GM12878 (cell line): ENCODE measurements around the gene IRX5. TPM values are rescaled to one million over a fixed set of nuclear protein-coding genes. Genes with fewer than 3 reads are reported as not detected.

Source experiments
- ATAC-seq: fragments of 200-7000 bp; cut with Tn5 transposase; 3 replicates; pipeline ENCODE4 v1.9.1; 2020; ENCODE audit warnings: mild to moderate bottlenecking, moderate library complexity
- BruUV-seq: library from RNA; stranded (reverse); fragments of 400-500 nt; replicated peaks from 2 replicates; lab custom pipeline; 2021; lab: Mats Ljungman, UMichigan
- CTCF ChIA-PET: fragments of 300-600 bp; sonication (Branson Sonifier 250); formaldehyde crosslinking; extraction: SDS; loops from one replicate; lab custom pipeline; 2021; ENCODE audit warnings: inconsistent platforms; lab: Yijun Ruan, JAX
- POLR2A ChIA-PET: fragments of 350-600 bp; formaldehyde crosslinking; extraction: SDS; loops from one replicate; lab custom pipeline; 2021; ENCODE audit warnings: inconsistent platforms; lab: Charles Lee
- RAD21 ChIA-PET: fragments of 300-600 bp; sonication (Branson Sonifier 250); formaldehyde crosslinking; loops from one replicate; lab custom pipeline; 2023; ENCODE audit warnings: antibody characterized with exemption; ENCODE audit not compliant: unreplicated experiment; lab: Charles Lee
- SMC1A ChIA-PET: fragments of 300-600 bp; sonication (Branson Sonifier 250); formaldehyde crosslinking; loops from one replicate; lab custom pipeline; 2023; ENCODE audit not compliant: unreplicated experiment, uncharacterized antibody; lab: Charles Lee
- DNase-seq: peaks from one replicate; pipeline ENCODE4 v3.0.0-alpha.2; 2011; ENCODE audit warnings: low read depth, low spot score
- FAIRE-seq: peaks from 3 replicates; lab custom pipeline; 2011; peaks lifted over from hg19 to GRCh38; lab: Jason Lieb, UNC
- H2AFZ ChIP-seq: 2 replicates; pipeline ENCODE4 v1.6.0; 2011; ENCODE audit warnings: low read depth, low read length, control low read depth; ENCODE audit not compliant: control insufficient read depth
- H3K27ac ChIP-seq: 2 replicates; pipeline ENCODE4 v1.5.1; 2011; ENCODE audit warnings: control low read depth; ENCODE audit not compliant: control insufficient read depth, insufficient read depth
- H3K27me3 ChIP-seq, 2 experiments: replicated peaks in 1 of 2; 2 replicates each; pipeline versions ENCODE4 v1.6.0 to v1.6.1; 2011; ENCODE audit warnings: low read length in 1 of 2; ENCODE audit not compliant: control insufficient read depth in 2 of 2, insufficient read depth in 2 of 2
- H3K36me3 ChIP-seq, 2 experiments: 2 replicates each; pipeline ENCODE4 v1.5.1; 2011; ENCODE audit warnings: low read length in 1 of 2; ENCODE audit not compliant: control insufficient read depth in 2 of 2, insufficient read depth in 2 of 2
- H3K4me1 ChIP-seq: 2 replicates; pipeline ENCODE4 v1.6.1; 2011; ENCODE audit warnings: mild to moderate bottlenecking, low read length, moderate library complexity, mixed read lengths; ENCODE audit not compliant: control insufficient read depth, insufficient read depth
- H3K4me2 ChIP-seq: 2 replicates; pipeline ENCODE4 v1.6.0; 2011; ENCODE audit warnings: control low read depth; ENCODE audit not compliant: control insufficient read depth, insufficient read depth
- H3K4me3 ChIP-seq: fragments of 200-600 bp; sonication (generic); 2 replicates; pipeline ENCODE4 v1.5.1; 2016
- H3K79me2 ChIP-seq: 2 replicates; pipeline ENCODE4 v1.6.0; 2011; ENCODE audit warnings: low read length; ENCODE audit not compliant: control insufficient read depth, insufficient read depth
- H3K9ac ChIP-seq: 2 replicates; pipeline ENCODE4 v1.8.0; 2011; ENCODE audit warnings: low read length, control low read depth, mixed read lengths; ENCODE audit not compliant: control insufficient read depth, insufficient read depth
- H3K9me3 ChIP-seq: replicated peaks from 3 replicates; pipeline ENCODE4 v1.5.1; 2011; ENCODE audit warnings: mild to moderate bottlenecking, low read length; ENCODE audit not compliant: control insufficient read depth, insufficient read depth
- H4K20me1 ChIP-seq: 2 replicates; pipeline ENCODE4 v1.6.0; 2011; ENCODE audit not compliant: control insufficient read depth, insufficient read depth
- BMI1 ChIP-seq: fragments of 450-650 bp; IDR thresholded peaks from 2 replicates; pipeline ENCODE4 v1.6.1; 2016; ENCODE audit warnings: mild to moderate bottlenecking, moderate library complexity, borderline replicate concordance
- EP300 ChIP-seq, 2 experiments: fragments of 150-350 bp in 1 of 2; IDR thresholded peaks; 2 replicates each; pipeline ENCODE4 v1.6.1; 2011 to 2012; ENCODE audit warnings: low read depth in 2 of 2, low read length in 2 of 2, borderline replicate concordance in 1 of 2, improper control_type of control experiment in 1 of 2, inconsistent platforms in 1 of 2; ENCODE audit not compliant: control insufficient read depth in 1 of 2
- KLF5 ChIP-seq: fragments of 450-650 bp; IDR thresholded peaks from 2 replicates; pipeline ENCODE4 v1.6.1; 2014; ENCODE audit warnings: mild to moderate bottlenecking; ENCODE audit not compliant: partially characterized antibody
- MTA2 ChIP-seq: fragments of 450-650 bp; IDR thresholded peaks from 2 replicates; pipeline ENCODE4 v1.6.1; 2016; ENCODE audit warnings: low read depth, mild to moderate bottlenecking, moderate library complexity
- RB1 ChIP-seq: fragments of 450-650 bp; formaldehyde crosslinking; IDR thresholded peaks from 2 replicates; pipeline ENCODE4 v1.6.1; 2017; ENCODE audit warnings: mild to moderate bottlenecking, borderline replicate concordance
- STAT3 ChIP-seq: IDR thresholded peaks from 2 replicates; pipeline ENCODE4 v1.6.1; 2011; ENCODE audit warnings: low read depth, low read length, improper control_type of control experiment
- ZNF207 ChIP-seq: fragments of 450-650 bp; IDR thresholded peaks from 2 replicates; pipeline ENCODE4 v1.6.1; 2014; ENCODE audit warnings: antibody characterized with exemption, mild to moderate bottlenecking, borderline replicate concordance
- WGBS: methylation state at CpG from one replicate; pipeline ENCODE4 v1.1.6; 2016; ENCODE audit warnings: low lambda C conversion rate; ENCODE audit not compliant: insufficient replicate concordance, insufficient coverage; ENCODE audit errors: missing lambda C conversion rate; 5-methylcytosine and 5-hydroxymethylcytosine counted together
- in situ Hi-C: fragments of 300-500 bp; cut with MboI; formaldehyde crosslinking; loops from 9 replicates; pipeline ENCODE4 v1.14.3; 2018; ENCODE audit warnings: mixed read lengths
- intact Hi-C: fragments of 100-400 bp; cut with micrococcal nuclease; formaldehyde crosslinking; loops from one replicate; pipeline ENCODE4 v1.14.2; 2022; ENCODE audit not compliant: unreplicated experiment
- polyA plus RNA-seq, 11 experiments: library from polyadenylated mRNA; depleted of rRNA in 4 of 11; unstranded in 6 of 11; stranded (reverse) in 5 of 11; fragments of >200 nt; fragmentation: Nextera tagmentation in 4 of 11; fragmentation: Illumina TruSeq in 1 of 11; extraction: Ambion mirVana in 4 of 11; extraction: Trizol in 1 of 11; gene quantifications; 1 replicate in 1 of 11; 2 replicates in 10 of 11; pipeline versions ENCODE4 v1.2.1 to v1.2.3, GENCODE V29; 2011 to 2016; ENCODE audit warnings: inconsistent platforms in 2 of 11, missing spikeins in 2 of 11, low read depth in 1 of 11
- total RNA-seq, 4 experiments: library from RNA; depleted of rRNA in 3 of 4; stranded (reverse); fragments of >200 nt in 3 of 4; fragmentation: Illumina TruSeq in 1 of 4; extraction: Trizol in 1 of 4; gene quantifications; 2 replicates each; pipeline versions ENCODE4 v1.2.1 to v1.2.3, GENCODE V29; 2013 to 2021
- TF ChIP-seq, protein P1 (sequence below): fragments of 450-650 bp; formaldehyde crosslinking; IDR thresholded peaks from 2 replicates; pipeline ENCODE4 v1.4.0; 2022; ENCODE audit warnings: mild to moderate bottlenecking, moderate library complexity
- TF ChIP-seq, protein P2 (sequence below): fragments of 450-650 bp; IDR thresholded peaks from 2 replicates; pipeline ENCODE4 v1.6.1; 2017; ENCODE audit warnings: borderline replicate concordance

Gene IRX5
- total and polyA plus RNA-seq, 10 of the 15 experiments (the other 5 are each of a cell fraction or from before 2014, with no cell fraction given), result 0.08 TPM; not detected in 9

DNA sequence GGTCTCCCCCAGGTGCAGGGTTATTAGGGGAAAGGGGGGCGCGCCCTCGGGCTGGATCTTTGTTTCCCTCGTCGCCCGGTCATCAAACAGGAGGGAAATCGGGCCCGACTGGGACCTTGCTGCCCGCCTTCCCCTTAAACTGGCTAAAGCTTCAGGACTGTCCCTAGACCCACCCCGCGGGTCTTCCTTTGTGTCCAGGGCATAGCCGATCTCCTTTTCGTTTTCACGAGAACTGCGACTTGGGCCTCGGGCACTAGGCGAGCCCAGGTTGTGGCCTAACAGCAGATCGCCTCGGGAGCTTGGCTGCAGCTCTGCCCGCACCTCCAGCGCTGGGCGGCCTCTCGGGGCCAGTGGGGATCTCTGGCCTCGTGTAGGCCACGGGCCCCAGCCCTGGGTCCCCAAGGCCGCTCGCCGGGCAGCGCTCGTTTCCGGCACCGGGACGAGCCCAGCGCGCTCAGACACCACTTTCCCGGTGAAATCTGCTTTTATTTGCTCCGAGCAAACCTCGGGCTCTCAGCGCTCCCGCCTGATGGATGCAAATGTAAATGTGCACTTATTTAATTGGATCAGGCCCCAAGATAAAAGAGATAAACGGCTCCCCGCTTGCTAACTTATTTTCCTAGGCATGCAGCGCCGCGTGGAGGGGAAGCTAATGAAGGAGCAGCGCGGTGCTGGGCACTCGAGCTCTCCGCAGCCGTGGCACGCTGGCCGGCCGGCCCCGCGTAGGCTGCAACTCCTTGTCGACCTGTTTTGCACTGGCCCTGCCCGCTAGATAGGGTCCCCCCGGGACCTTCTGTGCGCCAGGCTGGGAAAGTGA lies 7.8 kb downstream of the IRX5 start:
- TF ChIP-seq STAT3 (no peak), RB1 (no peak), BMI1 (peak; percentile 46; the same call in 1 of the 2 replicates), KLF5 (no peak), MTA2 (no peak), ZNF207 (no peak), EP300 (IDR thresholded peaks at IDR 0.05; ENCODE audit: borderline replicate concordance in 1 of 2, control insufficient read depth in 1 of 2, low read depth in 2 of 2, low read length in 2 of 2) (no peak)
- TF ChIP-seq, protein P1, sequence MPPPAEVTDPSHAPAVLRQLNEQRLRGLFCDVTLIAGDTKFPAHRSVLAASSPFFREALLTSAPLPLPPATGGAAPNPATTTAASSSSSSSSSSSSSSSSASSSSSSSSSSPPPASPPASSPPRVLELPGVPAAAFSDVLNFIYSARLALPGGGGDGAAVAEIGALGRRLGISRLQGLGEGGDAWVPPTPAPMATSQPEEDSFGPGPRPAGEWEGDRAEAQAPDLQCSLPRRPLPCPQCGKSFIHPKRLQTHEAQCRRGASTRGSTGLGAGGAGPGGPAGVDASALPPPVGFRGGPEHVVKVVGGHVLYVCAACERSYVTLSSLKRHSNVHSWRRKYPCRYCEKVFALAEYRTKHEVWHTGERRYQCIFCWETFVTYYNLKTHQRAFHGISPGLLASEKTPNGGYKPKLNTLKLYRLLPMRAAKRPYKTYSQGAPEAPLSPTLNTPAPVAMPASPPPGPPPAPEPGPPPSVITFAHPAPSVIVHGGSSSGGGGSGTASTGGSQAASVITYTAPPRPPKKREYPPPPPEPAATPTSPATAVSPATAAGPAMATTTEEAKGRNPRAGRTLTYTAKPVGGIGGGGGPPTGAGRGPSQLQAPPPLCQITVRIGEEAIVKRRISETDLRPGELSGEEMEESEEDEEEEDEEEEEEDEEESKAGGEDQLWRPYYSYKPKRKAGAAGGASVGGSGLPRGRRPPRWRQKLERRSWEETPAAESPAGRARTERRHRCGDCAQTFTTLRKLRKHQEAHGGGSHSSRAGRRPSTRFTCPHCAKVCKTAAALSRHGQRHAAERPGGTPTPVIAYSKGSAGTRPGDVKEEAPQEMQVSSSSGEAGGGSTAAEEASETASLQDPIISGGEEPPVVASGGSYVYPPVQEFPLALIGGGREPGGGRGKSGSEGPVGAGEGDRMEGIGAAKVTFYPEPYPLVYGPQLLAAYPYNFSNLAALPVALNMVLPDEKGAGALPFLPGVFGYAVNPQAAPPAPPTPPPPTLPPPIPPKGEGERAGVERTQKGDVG (CRISPR knock-in tag), result no peak
- TF ChIP-seq, protein P2, sequence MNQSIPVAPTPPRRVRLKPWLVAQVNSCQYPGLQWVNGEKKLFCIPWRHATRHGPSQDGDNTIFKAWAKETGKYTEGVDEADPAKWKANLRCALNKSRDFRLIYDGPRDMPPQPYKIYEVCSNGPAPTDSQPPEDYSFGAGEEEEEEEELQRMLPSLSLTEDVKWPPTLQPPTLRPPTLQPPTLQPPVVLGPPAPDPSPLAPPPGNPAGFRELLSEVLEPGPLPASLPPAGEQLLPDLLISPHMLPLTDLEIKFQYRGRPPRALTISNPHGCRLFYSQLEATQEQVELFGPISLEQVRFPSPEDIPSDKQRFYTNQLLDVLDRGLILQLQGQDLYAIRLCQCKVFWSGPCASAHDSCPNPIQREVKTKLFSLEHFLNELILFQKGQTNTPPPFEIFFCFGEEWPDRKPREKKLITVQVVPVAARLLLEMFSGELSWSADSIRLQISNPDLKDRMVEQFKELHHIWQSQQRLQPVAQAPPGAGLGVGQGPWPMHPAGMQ, result no peak
- TF ChIP-seq, all 136 proteins: peak for 1
- no peak overlapping the region for H2AFZ ChIP-seq
- H3K27me3 ChIP-seq, result peaks cover 9 to 32% of the 10 kb centered on the region in 2 experiments
- H3K9me3 ChIP-seq, result no peaks in the 10 kb centered on the region; the same call in 1 of the 3 replicates
- SMC1A ChIA-PET, result no interaction called here
- no peak overlapping the region for H3K9ac ChIP-seq
- no peaks in the 10 kb centered on the region for H3K36me3 ChIP-seq
- no peaks in the 10 kb centered on the region for H3K79me2 ChIP-seq
- ATAC-seq (no peak), DNase-seq (no peak), FAIRE-seq (no peak)
- H3K27ac ChIP-seq, result no peak overlapping the region
- H3K4me3 ChIP-seq, result no peak overlapping the region
- RAD21 ChIA-PET, result interaction anchor here (0.6 kb wide), 1 partner anchor 951 kb away, joined by 3 read pairs; no protein-coding TSS in a partner anchor
- no TSS peak for BruUV-seq
- whole genome bisulfite sequencing, result 31% methylated on average over 59 of the region's 59 CpGs
- POLR2A ChIA-PET, result no interaction called here
- H4K20me1 ChIP-seq, result no peaks in the 10 kb centered on the region
- in situ Hi-C loops, result no loop called here
- no peaks in the 10 kb centered on the region for H3K4me1 ChIP-seq
- intact Hi-C loops, result no loop called here
- no peak overlapping the region for H3K4me2 ChIP-seq
- CTCF ChIA-PET, result no interaction called here
